Measurements from ENCODE around the gene RBM4. TPM values are rescaled to one million over a fixed set of nuclear protein-coding genes. Genes with fewer than 3 reads are reported as not detected.
"Not testable (repeated sequence)": the region's sequence is repeated elsewhere in the genome, so short reads cannot be mapped to it uniquely, and the experiment has no call there.

RBM4 gene
- total RNA-seq, 1 donor from 2014 or later: 153 TPM

DNA sequence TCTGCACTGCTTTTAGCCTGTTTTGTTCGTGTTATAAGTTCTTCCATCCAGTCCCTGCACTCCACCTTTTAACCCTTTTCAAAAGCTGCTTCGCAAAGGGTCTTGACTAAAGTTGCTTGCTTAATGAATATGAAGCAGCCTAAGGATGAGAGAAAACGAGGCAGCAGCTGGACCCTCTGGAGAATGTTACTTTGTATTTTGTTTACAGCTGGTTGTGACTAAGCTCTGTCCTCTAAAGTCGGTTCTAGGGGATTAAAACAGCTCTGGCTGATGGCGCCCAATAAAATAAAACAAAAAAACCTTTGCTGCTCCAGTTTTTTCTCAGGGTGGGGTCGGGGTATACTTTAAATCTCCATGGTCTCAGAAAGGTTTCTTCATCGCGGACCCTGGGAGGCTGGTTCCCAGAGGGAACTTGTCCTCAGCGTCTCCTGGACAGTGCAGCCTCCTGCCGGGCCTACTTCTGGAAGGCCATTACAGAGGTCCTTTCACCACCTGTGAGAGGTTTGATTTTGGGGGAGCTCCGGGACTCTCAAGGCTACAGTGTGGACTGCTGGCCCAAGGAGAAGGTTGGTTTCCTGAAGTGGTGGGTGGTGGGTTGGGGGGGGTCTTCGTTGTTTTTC, 836 bp upstream of the RBM4 start:
- Mint-ChIP-seq H3K9me3 (ENCODE audit: unreplicated experiment) (no peaks in the 10 kb centered on the region), H3K4me3 (ENCODE audit: unreplicated experiment) (peak overlapping the region; percentile 99), H3K4me1 (ENCODE audit: low read depth, unreplicated experiment) (peaks cover 21% of the 10 kb centered on the region), H3K36me3 (ENCODE audit: low read depth, unreplicated experiment) (peaks cover 18% of the 10 kb centered on the region), H3K27me3 (ENCODE audit: low read depth, unreplicated experiment) (no peaks in the 10 kb centered on the region), H3K27ac (ENCODE audit: unreplicated experiment) (peak overlapping the region; percentile 80)
- H3K4me2 ChIP-seq (ENCODE audit: low read length): peak overlapping the region; percentile 84
- H3K36me3 ChIP-seq (ENCODE audit: insufficient read depth, low read length): peaks cover 25% of the 10 kb centered on the region
- H4K20me1 ChIP-seq (ENCODE audit: insufficient read depth, low read length): peaks cover 79% of the 10 kb centered on the region
- peaks cover 37% of the 10 kb centered on the region for H3K4me1 ChIP-seq (ENCODE audit: insufficient read depth, low read length)
- TF ChIP-seq, protein P1, sequence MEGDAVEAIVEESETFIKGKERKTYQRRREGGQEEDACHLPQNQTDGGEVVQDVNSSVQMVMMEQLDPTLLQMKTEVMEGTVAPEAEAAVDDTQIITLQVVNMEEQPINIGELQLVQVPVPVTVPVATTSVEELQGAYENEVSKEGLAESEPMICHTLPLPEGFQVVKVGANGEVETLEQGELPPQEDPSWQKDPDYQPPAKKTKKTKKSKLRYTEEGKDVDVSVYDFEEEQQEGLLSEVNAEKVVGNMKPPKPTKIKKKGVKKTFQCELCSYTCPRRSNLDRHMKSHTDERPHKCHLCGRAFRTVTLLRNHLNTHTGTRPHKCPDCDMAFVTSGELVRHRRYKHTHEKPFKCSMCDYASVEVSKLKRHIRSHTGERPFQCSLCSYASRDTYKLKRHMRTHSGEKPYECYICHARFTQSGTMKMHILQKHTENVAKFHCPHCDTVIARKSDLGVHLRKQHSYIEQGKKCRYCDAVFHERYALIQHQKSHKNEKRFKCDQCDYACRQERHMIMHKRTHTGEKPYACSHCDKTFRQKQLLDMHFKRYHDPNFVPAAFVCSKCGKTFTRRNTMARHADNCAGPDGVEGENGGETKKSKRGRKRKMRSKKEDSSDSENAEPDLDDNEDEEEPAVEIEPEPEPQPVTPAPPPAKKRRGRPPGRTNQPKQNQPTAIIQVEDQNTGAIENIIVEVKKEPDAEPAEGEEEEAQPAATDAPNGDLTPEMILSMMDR (IDR thresholded peaks at IDR 0.05; ENCODE audit: insufficient read depth, low read depth, low read length): no peak
- no peak for TF ChIP-seq EZH2 (IDR thresholded peaks at IDR 0.05; ENCODE audit: insufficient read depth, low read length)
- H3K79me2 ChIP-seq (ENCODE audit: insufficient read depth, low read length): peaks cover 95% of the 10 kb centered on the region
- peak overlapping the region; percentile 44 for H2AFZ ChIP-seq (ENCODE audit: low read depth, low read length)
- H3K27me3 ChIP-seq (ENCODE audit: insufficient read depth, low read length): no peaks in the 10 kb centered on the region
- FAIRE-seq: no peak
- no peaks in the 10 kb centered on the region for H3K9me3 ChIP-seq (ENCODE audit: insufficient read depth, low read depth, low read length)
- H3K9ac ChIP-seq (ENCODE audit: low read length): peak overlapping the region; percentile 63
- no peak for DNase-seq (ENCODE audit: low read depth)
- H3K27ac ChIP-seq (ENCODE audit: low read depth, low read length): peak overlapping the region; percentile 48
- H3K4me3 ChIP-seq (ENCODE audit: insufficient read depth, low read depth, low read length): peak overlapping the region; percentile 43

DNA sequence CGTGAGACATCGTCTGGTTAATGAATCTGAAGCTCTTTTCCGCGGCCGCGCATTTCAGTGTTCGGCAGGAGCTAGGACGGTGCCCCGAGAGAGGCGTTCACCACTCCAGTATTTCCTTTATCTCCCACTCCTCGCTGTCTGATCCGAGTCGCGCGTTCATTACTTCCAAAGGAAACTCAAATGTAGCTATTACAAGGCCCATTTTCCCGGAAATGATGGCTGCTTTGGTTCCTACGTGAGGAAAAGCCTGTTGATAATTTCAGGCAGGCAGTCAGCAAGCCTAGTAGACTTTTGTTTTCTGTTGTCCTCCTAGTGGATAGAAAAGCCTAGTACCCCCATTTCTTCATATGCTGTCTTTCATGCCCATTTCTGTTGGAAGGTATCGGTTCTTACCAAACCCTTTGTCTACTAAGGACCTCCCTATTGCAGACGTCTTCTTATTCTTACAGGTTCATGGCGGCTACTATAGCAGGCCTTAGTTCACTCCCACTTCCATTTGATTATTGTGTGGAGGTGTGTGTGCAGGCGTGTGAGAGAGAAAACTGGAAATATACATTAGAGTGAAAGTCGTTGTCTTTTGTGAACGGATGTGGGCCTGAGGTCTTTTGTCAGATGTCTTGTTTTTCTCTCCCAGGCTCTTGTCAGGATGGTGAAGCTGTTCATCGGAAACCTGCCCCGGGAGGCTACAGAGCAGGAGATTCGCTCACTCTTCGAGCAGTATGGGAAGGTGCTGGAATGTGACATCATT, 737 bp downstream of the RBM4 start:
- Histone ChIP-seq H3K4me1 (ENCODE audit: insufficient read depth, low read length) (peaks cover 48% of the 10 kb centered on the region), H2AFZ (ENCODE audit: low read depth, low read length) (no peak overlapping the region), H3K27me3 (ENCODE audit: insufficient read depth, low read length) (no peaks in the 10 kb centered on the region), H3K4me3 (ENCODE audit: insufficient read depth, low read depth, low read length) (peak overlapping the region; percentile 89), H3K4me2 (ENCODE audit: low read length) (peak overlapping the region; percentile 96), H3K9me3 (ENCODE audit: insufficient read depth, low read depth, low read length) (no peaks in the 10 kb centered on the region), H3K27ac (ENCODE audit: low read depth, low read length) (peak overlapping the region; percentile 88), H3K79me2 (ENCODE audit: insufficient read depth, low read length) (peaks cover 95% of the 10 kb centered on the region), H3K9ac (ENCODE audit: low read length) (peak overlapping the region; percentile 92), H4K20me1 (ENCODE audit: insufficient read depth, low read length) (peaks cover 82% of the 10 kb centered on the region), H3K36me3 (ENCODE audit: insufficient read depth, low read length) (peaks cover 38% of the 10 kb centered on the region)
- Mint-ChIP-seq H3K36me3 (ENCODE audit: low read depth, unreplicated experiment) (peaks cover 26% of the 10 kb centered on the region), H3K4me3 (ENCODE audit: unreplicated experiment) (peak overlapping the region; percentile 99), H3K27me3 (ENCODE audit: low read depth, unreplicated experiment) (no peaks in the 10 kb centered on the region), H3K9me3 (ENCODE audit: unreplicated experiment) (no peaks in the 10 kb centered on the region), H3K27ac (ENCODE audit: unreplicated experiment) (peak overlapping the region; percentile 98), H3K4me1 (ENCODE audit: low read depth, unreplicated experiment) (peaks cover 33% of the 10 kb centered on the region)
- DNase-seq (ENCODE audit: low read depth) (peak; percentile 22), FAIRE-seq (no peak)
- no peak for TF ChIP-seq EZH2 (IDR thresholded peaks at IDR 0.05; ENCODE audit: insufficient read depth, low read length)
- TF ChIP-seq, protein P1 (IDR thresholded peaks at IDR 0.05; ENCODE audit: insufficient read depth, low read depth, low read length): peak; percentile 11

- not testable (repeated sequence) for DNase-seq (ENCODE audit: low read depth); H3K9me3 Mint-ChIP-seq (ENCODE audit: unreplicated experiment); H3K27me3 ChIP-seq (ENCODE audit: insufficient read depth, low read length); H3K9me3 ChIP-seq (ENCODE audit: insufficient read depth, low read depth, low read length); FAIRE-seq; H3K27me3 Mint-ChIP-seq (ENCODE audit: low read depth, unreplicated experiment); H2AFZ ChIP-seq (ENCODE audit: low read depth, low read length)
- H3K27ac Mint-ChIP-seq (ENCODE audit: unreplicated experiment): peak overlapping the region; percentile 15
- Histone ChIP-seq H3K9ac (ENCODE audit: low read length) (peak overlapping the region; percentile 92), H3K36me3 (ENCODE audit: insufficient read depth, low read length) (peaks cover 42% of the 10 kb centered on the region), H3K27ac (ENCODE audit: low read depth, low read length) (peak overlapping the region; percentile 88), H3K4me1 (ENCODE audit: insufficient read depth, low read length) (peaks cover 48% of the 10 kb centered on the region), H3K4me3 (ENCODE audit: insufficient read depth, low read depth, low read length) (peak overlapping the region; percentile 89), H3K4me2 (ENCODE audit: low read length) (peak overlapping the region; percentile 96), H3K79me2 (ENCODE audit: insufficient read depth, low read length) (peaks cover 95% of the 10 kb centered on the region), H4K20me1 (ENCODE audit: insufficient read depth, low read length) (peaks cover 83% of the 10 kb centered on the region)
- H3K4me3 Mint-ChIP-seq (ENCODE audit: unreplicated experiment): peak overlapping the region; percentile 99
- H3K36me3 Mint-ChIP-seq (ENCODE audit: low read depth, unreplicated experiment): peaks cover 22% of the 10 kb centered on the region
- peaks cover 39% of the 10 kb centered on the region for H3K4me1 Mint-ChIP-seq (ENCODE audit: low read depth, unreplicated experiment)
These were observed 1.4 kb downstream of the RBM4 start for GRCh38 chr11:66639814-66640340.
